Caco-2 (cell line): ENCODE measurements around the gene ELL2. TPM values are rescaled to one million over a fixed set of nuclear protein-coding genes. Genes with fewer than 3 reads are reported as not detected.

ENCODE experiments used
- BruUV-seq: library from RNA; stranded (reverse); fragments of 400-500 nt; replicated peaks from 2 replicates; lab custom pipeline; 2021; lab: Mats Ljungman, UMichigan
- CTCF ChIA-PET: fragments of 300-600 bp; sonication (Branson Sonifier 250); formaldehyde crosslinking; loops from one replicate; lab custom pipeline; 2022; ENCODE audit warnings: antibody characterized with exemption; lab: Charles Lee
- POLR2A ChIA-PET: fragments of 300-600 bp; sonication (Branson Sonifier 250); formaldehyde crosslinking; loops from one replicate; lab custom pipeline; 2022; ENCODE audit warnings: antibody characterized with exemption; lab: Charles Lee
- DNase-seq, 2 experiments: peaks; one replicate each; pipeline versions ENCODE4 v3.0.0 to v3.0.0-alpha.2; 2020 to 2022
- H3K27me3 ChIP-seq: replicated peaks from 2 replicates; pipeline ENCODE4 v1.6.0; 2011; ENCODE audit warnings: low read length; ENCODE audit not compliant: control insufficient read depth, insufficient read depth
- H3K36me3 ChIP-seq: 2 replicates; pipeline ENCODE4 v1.5.1; 2011; ENCODE audit warnings: low read length; ENCODE audit not compliant: control insufficient read depth, insufficient read depth
- H3K4me1 ChIP-seq: fragments of 250-450 bp; sonication (Bioruptor Pico); 2 replicates; pipeline ENCODE4 v1.5.1; 2020; ENCODE audit warnings: mild to moderate bottlenecking
- H3K4me3 ChIP-seq: 2 replicates; pipeline ENCODE4 v1.5.1; 2011; ENCODE audit warnings: low read depth, mild to moderate bottlenecking, control low read depth, low read length
- H3K9me3 ChIP-seq: fragments of 250-450 bp; sonication (Bioruptor Pico); 2 replicates; pipeline ENCODE4 v1.5.1; 2020; ENCODE audit warnings: mild to moderate bottlenecking, moderate library complexity
- H3K27ac Mint-ChIP-seq: one replicate; pipeline ENCODE4 v1.8.0; 2022; ENCODE audit warnings: mixed read lengths; ENCODE audit not compliant: unreplicated experiment
- H3K27me3 Mint-ChIP-seq: one replicate; pipeline ENCODE4 v1.8.0; 2022; ENCODE audit warnings: mixed read lengths; ENCODE audit not compliant: insufficient read depth, unreplicated experiment
- H3K36me3 Mint-ChIP-seq: one replicate; pipeline ENCODE4 v1.8.0; 2022; ENCODE audit warnings: mild to moderate bottlenecking, mixed read lengths; ENCODE audit not compliant: insufficient read depth, unreplicated experiment
- H3K4me1 Mint-ChIP-seq: one replicate; pipeline ENCODE4 v1.8.0; 2022; ENCODE audit warnings: low read depth, mixed read lengths; ENCODE audit not compliant: unreplicated experiment
- H3K4me3 Mint-ChIP-seq: one replicate; pipeline ENCODE4 v1.8.0; 2022; ENCODE audit warnings: mild to moderate bottlenecking, moderate library complexity, mixed read lengths; ENCODE audit not compliant: unreplicated experiment
- H3K9me3 Mint-ChIP-seq: one replicate; pipeline ENCODE4 v1.8.0; 2022; ENCODE audit warnings: mixed read lengths; ENCODE audit not compliant: unreplicated experiment
- CTCF ChIP-seq, 2 experiments: fragments of 200-600 bp in 1 of 2; IDR thresholded peaks; 1 replicate in 1 of 2; 2 replicates in 1 of 2; pipeline versions ENCODE4 v1.5.1 to v1.8.0; 2011 to 2022; ENCODE audit warnings: antibody characterized with exemption in 1 of 2, control low read depth in 1 of 2, inconsistent platforms in 1 of 2, low read depth in 1 of 2, low read length in 1 of 2, mild to moderate bottlenecking in 1 of 2, moderate library complexity in 1 of 2; ENCODE audit not compliant: insufficient read depth in 1 of 2, severe bottlenecking in 1 of 2, unreplicated experiment in 1 of 2
- intact Hi-C: fragments of 100-400 bp; cut with micrococcal nuclease; formaldehyde crosslinking; loops from one replicate; pipeline ENCODE4 v1.10.0; 2022; ENCODE audit not compliant: unreplicated experiment
- total RNA-seq: library from RNA; stranded (reverse); gene quantifications from 2 replicates; pipeline ENCODE4 v1.2.3, GENCODE V29; 2022

The ELL2 gene
- total RNA-seq, 1 experiment from 2014 or later = 81.0 TPM

GRCh38 chr5:95836544-95836943, 125.1 kb downstream of the ELL2 start:
- H3K4me3 Mint-ChIP-seq = no peak overlapping the region
- no peak for DNase-seq

GRCh38 chr5:95835682-95836385, 125.8 kb downstream of the ELL2 start:
- CTCF ChIA-PET = interaction anchor here (1.2 to 1.5 kb wide), 2 partner anchors 55 kb away, joined by 5 to 28 read pairs; no protein-coding TSS in a partner anchor
- no peaks in the 10 kb centered on the region for H3K36me3 ChIP-seq
- H3K27ac Mint-ChIP-seq = peak overlapping the region; percentile 87

More at GRCh38 chr5:95836544-95836943, 125.1 kb downstream of the ELL2 start:
- H3K4me1 ChIP-seq = no peaks in the 10 kb centered on the region
- H3K27me3 ChIP-seq = no peaks in the 10 kb centered on the region
- no peaks in the 10 kb centered on the region for H3K9me3 Mint-ChIP-seq
- ChIA-PET CTCF (interaction anchor here (1.2 kb wide), 1 partner anchor 55 kb away, joined by 5 read pairs; no protein-coding TSS in a partner anchor), POLR2A (no interaction called here)
- H3K27ac Mint-ChIP-seq = no peak overlapping the region
- TF ChIP-seq CTCF (IDR thresholded peaks at IDR 0.05; ENCODE audit: insufficient read depth in 1 of 2, low read depth in 1 of 2, low read length in 1 of 2, severe bottlenecking in 1 of 2, unreplicated experiment in 1 of 2) = no peak
- intact Hi-C loops = no loop called here
- H3K27me3 Mint-ChIP-seq = no peaks in the 10 kb centered on the region
- peaks cover 8% of the 10 kb centered on the region for H3K36me3 Mint-ChIP-seq
- H3K4me1 Mint-ChIP-seq = peaks cover 25% of the 10 kb centered on the region
- H3K36me3 ChIP-seq = no peaks in the 10 kb centered on the region
- no TSS peak for BruUV-seq
- H3K4me3 ChIP-seq = no peak overlapping the region
- H3K9me3 ChIP-seq = no peaks in the 10 kb centered on the region

More at GRCh38 chr5:95835682-95836385, 125.8 kb downstream of the ELL2 start:
- TF ChIP-seq CTCF (IDR thresholded peaks at IDR 0.05; ENCODE audit: insufficient read depth in 1 of 2, low read depth in 1 of 2, low read length in 1 of 2, severe bottlenecking in 1 of 2, unreplicated experiment in 1 of 2) = no peak
- POLR2A ChIA-PET = no interaction called here
- H3K9me3 ChIP-seq = no peaks in the 10 kb centered on the region
- BruUV-seq = no TSS peak
- no peaks in the 10 kb centered on the region for H3K9me3 Mint-ChIP-seq
- peaks cover 8% of the 10 kb centered on the region for H3K36me3 Mint-ChIP-seq
- no peaks in the 10 kb centered on the region for H3K4me1 ChIP-seq
- intact Hi-C loops = loop anchor here (1.0 to 2.0 kb wide), 6 partner anchors 11 to 192 kb away; partner anchors contain the start of gene GLRX
- DNase-seq = no peak
- no peaks in the 10 kb centered on the region for H3K27me3 Mint-ChIP-seq
- H3K4me3 ChIP-seq = no peak overlapping the region
- peak overlapping the region; percentile 77 for H3K4me3 Mint-ChIP-seq
- peaks cover 25% of the 10 kb centered on the region for H3K4me1 Mint-ChIP-seq
- H3K27me3 ChIP-seq = no peaks in the 10 kb centered on the region

Other genes with a start within 250 kb of the ELL2 start
- gene RHOBTB3, start 230.5 kb downstream of the ELL2 start, total RNA-seq = 85.6 and 88.5 TPM in 2 replicates
- gene GLRX, start 139.1 kb downstream of the ELL2 start, total RNA-seq = 17.9 and 26.4 TPM in 2 replicates